Hypothalamus (tissue), 51 donors: ENCODE data around the gene ZNF608.

Experiments used
- DNase-seq, 51 donors: peaks; one replicate each; lab custom pipeline; 2025; lab: John Stamatoyannopoulos, UW

ZNF608 gene

GRCh38 chr5:124755565-124755964 is 9.1 kb upstream of the ZNF608 start:
- DNase-seq, result peak in 26 of 51 donors; percentile 4 to 80 (median 37)

GRCh38 chr5:124755041-124755440 is 8.6 kb upstream of the ZNF608 start:
- DNase-seq, result no peak

- DNase-seq, result no peak
These were observed 7.9 kb upstream of the ZNF608 start for GRCh38 chr5:124754206-124754927.

- DNase-seq, result no peak
These were observed 6.6 kb upstream of the ZNF608 start for GRCh38 chr5:124752854-124753720.

GRCh38 chr5:124751031-124751430 is 4.6 kb upstream of the ZNF608 start:
- DNase-seq, result no peak

- peak in 50 of 51 donors; percentile 10 to 95 (median 78) for DNase-seq
These were observed 2.5 kb upstream of the ZNF608 start for GRCh38 chr5:124748687-124749594.

GRCh38 chr5:124747791-124748686 is 1.6 kb upstream of the ZNF608 start:
- DNase-seq, result peak in 8 of 51 donors; percentile 12 to 89 (median 38)

- DNase-seq, result peak in 50 of 51 donors; percentile 9 to 94 (median 65)
These were observed 714 bp upstream of the ZNF608 start for GRCh38 chr5:124746916-124747790.

GRCh38 chr5:124745007-124745927 is 1.2 kb downstream of the ZNF608 start:
- peak in 1 of 51 donors; percentile 71 for DNase-seq

GRCh38 chr5:124744170-124744971 is 2.1 kb downstream of the ZNF608 start:
- peak in 47 of 51 donors; percentile 13 to 87 (median 51) for DNase-seq

- peak in 3 of 51 donors; percentile 18 to 84 (median 68) for DNase-seq
These were observed 2.8 kb downstream of the ZNF608 start for GRCh38 chr5:124743602-124744169.

GRCh38 chr5:124742983-124743601 is 3.3 kb downstream of the ZNF608 start:
- peak in 9 of 51 donors; percentile 8 to 64 (median 22) for DNase-seq

- DNase-seq, result no peak
These were observed 3.9 kb downstream of the ZNF608 start for GRCh38 chr5:124742521-124742920.

- DNase-seq, result peak in 2 of 51 donors; percentile 3 to 78
These were observed 4.5 kb downstream of the ZNF608 start for GRCh38 chr5:124741711-124742496.
